Ovary (tissue), 3 donors: ENCODE data around the gene SATB1.

ENCODE experiments used
- EP300 ChIP-seq: sonication (generic); formaldehyde crosslinking; IDR thresholded peaks from one replicate; pipeline ENCODE4 v1.6.1; 2017; ENCODE audit warnings: antibody characterized with exemption
- POLR2A ChIP-seq: fragments of 450-650 bp; IDR thresholded peaks from one replicate; pipeline ENCODE4 v1.6.1; 2017; ENCODE audit warnings: antibody characterized with exemption, mild to moderate bottlenecking, moderate library complexity
- TF ChIP-seq, protein P1 (sequence below), 3 donors: fragments of 450-650 bp in 2 of 3; fragments of 200-600 bp in 1 of 3; IDR thresholded peaks; one replicate each; pipeline versions ENCODE4 v1.5.1 to v1.8.0; 2016 to 2022; ENCODE audit warnings: antibody characterized with exemption in 3 of 3, mild to moderate bottlenecking in 1 of 3
- donor health status: DM: no; HTN: no; CAD: no.

DNA sequence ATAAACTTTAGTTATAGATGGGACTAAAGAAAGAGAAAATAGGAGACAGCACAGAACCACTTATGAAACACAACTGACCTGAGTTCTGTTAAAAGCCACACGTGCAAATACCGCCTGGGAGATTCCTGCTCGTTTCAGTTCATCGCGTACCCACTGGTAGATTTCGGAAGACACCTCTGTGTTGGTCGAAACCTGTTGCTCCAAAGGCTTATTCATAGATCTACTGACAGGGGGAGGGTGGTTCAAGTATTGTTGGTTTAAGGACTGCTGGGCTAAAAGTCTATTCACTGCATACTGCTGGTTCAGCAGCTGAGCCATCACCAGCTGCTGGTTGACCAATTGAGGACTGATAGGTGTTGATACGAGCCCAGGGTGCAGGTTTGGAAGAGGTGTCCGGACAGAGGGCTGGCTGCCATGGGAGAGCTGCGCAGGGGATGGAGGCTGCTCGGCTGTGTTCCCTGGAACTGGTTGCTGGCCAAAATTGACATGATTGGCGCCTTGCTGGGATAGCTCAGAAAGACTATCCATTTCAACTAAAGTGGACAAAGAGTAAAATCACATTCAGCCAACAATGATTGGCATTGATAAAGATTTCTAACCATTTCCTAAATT lies 30.6 kb downstream of the SATB1 start:
- TF ChIP-seq, protein P1, sequence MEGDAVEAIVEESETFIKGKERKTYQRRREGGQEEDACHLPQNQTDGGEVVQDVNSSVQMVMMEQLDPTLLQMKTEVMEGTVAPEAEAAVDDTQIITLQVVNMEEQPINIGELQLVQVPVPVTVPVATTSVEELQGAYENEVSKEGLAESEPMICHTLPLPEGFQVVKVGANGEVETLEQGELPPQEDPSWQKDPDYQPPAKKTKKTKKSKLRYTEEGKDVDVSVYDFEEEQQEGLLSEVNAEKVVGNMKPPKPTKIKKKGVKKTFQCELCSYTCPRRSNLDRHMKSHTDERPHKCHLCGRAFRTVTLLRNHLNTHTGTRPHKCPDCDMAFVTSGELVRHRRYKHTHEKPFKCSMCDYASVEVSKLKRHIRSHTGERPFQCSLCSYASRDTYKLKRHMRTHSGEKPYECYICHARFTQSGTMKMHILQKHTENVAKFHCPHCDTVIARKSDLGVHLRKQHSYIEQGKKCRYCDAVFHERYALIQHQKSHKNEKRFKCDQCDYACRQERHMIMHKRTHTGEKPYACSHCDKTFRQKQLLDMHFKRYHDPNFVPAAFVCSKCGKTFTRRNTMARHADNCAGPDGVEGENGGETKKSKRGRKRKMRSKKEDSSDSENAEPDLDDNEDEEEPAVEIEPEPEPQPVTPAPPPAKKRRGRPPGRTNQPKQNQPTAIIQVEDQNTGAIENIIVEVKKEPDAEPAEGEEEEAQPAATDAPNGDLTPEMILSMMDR (IDR thresholded peaks at IDR 0.05): no peak
- no peak for TF ChIP-seq POLR2A
- TF ChIP-seq EP300: no peak
